Breast epithelium (tissue), 4 donors: ENCODE measurements around the gene CHMP4A. TPM values are rescaled to one million over a fixed set of nuclear protein-coding genes. Genes with fewer than 3 reads are reported as not detected.

Source experiments
- DNase-seq, 2 donors: peaks; one replicate each; pipeline ENCODE4 v3.0.0-alpha.2; 2019; ENCODE audit warnings: low spot score in 2 of 2
- H3K27ac ChIP-seq, 2 donors: fragments of 200-600 bp; sonication (generic) in 1 of 2; one replicate each; pipeline ENCODE4 v1.5.1; 2016 to 2019; ENCODE audit warnings: mild to moderate bottlenecking in 1 of 2
- H3K27me3 ChIP-seq, 2 donors: fragments of 200-600 bp; sonication (generic) in 1 of 2; one replicate each; pipeline versions ENCODE4 v1.5.1 to v1.6.0; 2017 to 2019; ENCODE audit warnings: control low read depth in 1 of 2, mild to moderate bottlenecking in 1 of 2
- H3K36me3 ChIP-seq: fragments of 200-600 bp; one replicate; pipeline ENCODE4 v1.5.1; 2019
- H3K4me1 ChIP-seq, 2 donors: fragments of 200-600 bp; sonication (generic); one replicate each; pipeline ENCODE4 v1.5.1; 2016 to 2019; ENCODE audit warnings: control low read depth in 1 of 2
- H3K4me3 ChIP-seq, 3 donors: fragments of 200-600 bp; sonication (generic); 1 replicate in 2 of 3; 2 replicates in 1 of 3; pipeline ENCODE4 v1.5.1; 2016 to 2019; ENCODE audit warnings: mild to moderate bottlenecking in 3 of 3, moderate library complexity in 2 of 3
- H3K9me3 ChIP-seq, 2 donors: fragments of 200-600 bp; sonication (generic) in 1 of 2; one replicate each; pipeline ENCODE4 v1.5.1; 2016 to 2019; ENCODE audit warnings: control low read depth in 1 of 2
- POLR2A ChIP-seq: fragments of 450-650 bp; IDR thresholded peaks from one replicate; pipeline ENCODE4 v1.6.1; 2016; ENCODE audit warnings: antibody characterized with exemption, mild to moderate bottlenecking, moderate library complexity
- POLR2AphosphoS5 ChIP-seq, 3 donors: sonication (generic); formaldehyde crosslinking; IDR thresholded peaks; one replicate each; pipeline ENCODE4 v1.6.1; 2017; ENCODE audit warnings: antibody characterized with exemption in 3 of 3
- intact Hi-C: fragments of 100-400 bp; cut with DNase I; formaldehyde crosslinking; loops from one replicate; pipeline ENCODE4 v1.15.1; 2023; ENCODE audit warnings: low total_unique reads
- total RNA-seq, 3 donors: library from RNA; depleted of rRNA; stranded (reverse); fragments of >200 nt; gene quantifications; one replicate each; pipeline ENCODE4 v1.1.0, GENCODE V29; 2016
- TF ChIP-seq, protein P1 (sequence below), 3 donors: fragments of 450-650 bp; IDR thresholded peaks; one replicate each; pipeline ENCODE4 v1.5.1; 2016 to 2017; ENCODE audit warnings: antibody characterized with exemption in 3 of 3, mild to moderate bottlenecking in 3 of 3, moderate library complexity in 3 of 3

CHMP4A gene
- total RNA-seq, 3 donors from 2014 or later = 66.5 to 88.8 (median 85.0) TPM

- H3K36me3 ChIP-seq = no peaks in the 10 kb centered on the region
- peak overlapping the region in 1 of 2 donors; percentile 16 for H3K27ac ChIP-seq
- DNase-seq = no peak
- TF ChIP-seq POLR2A = no peak
- TF ChIP-seq, protein P1, sequence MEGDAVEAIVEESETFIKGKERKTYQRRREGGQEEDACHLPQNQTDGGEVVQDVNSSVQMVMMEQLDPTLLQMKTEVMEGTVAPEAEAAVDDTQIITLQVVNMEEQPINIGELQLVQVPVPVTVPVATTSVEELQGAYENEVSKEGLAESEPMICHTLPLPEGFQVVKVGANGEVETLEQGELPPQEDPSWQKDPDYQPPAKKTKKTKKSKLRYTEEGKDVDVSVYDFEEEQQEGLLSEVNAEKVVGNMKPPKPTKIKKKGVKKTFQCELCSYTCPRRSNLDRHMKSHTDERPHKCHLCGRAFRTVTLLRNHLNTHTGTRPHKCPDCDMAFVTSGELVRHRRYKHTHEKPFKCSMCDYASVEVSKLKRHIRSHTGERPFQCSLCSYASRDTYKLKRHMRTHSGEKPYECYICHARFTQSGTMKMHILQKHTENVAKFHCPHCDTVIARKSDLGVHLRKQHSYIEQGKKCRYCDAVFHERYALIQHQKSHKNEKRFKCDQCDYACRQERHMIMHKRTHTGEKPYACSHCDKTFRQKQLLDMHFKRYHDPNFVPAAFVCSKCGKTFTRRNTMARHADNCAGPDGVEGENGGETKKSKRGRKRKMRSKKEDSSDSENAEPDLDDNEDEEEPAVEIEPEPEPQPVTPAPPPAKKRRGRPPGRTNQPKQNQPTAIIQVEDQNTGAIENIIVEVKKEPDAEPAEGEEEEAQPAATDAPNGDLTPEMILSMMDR (IDR thresholded peaks at IDR 0.05) = no peak
- TF ChIP-seq POLR2AphosphoS5 (IDR thresholded peaks at IDR 0.05) = no peak
- H3K4me3 ChIP-seq = no peak overlapping the region
- peaks cover 3 to 24% of the 10 kb centered on the region in 2 donors for H3K4me1 ChIP-seq
- H3K9me3 ChIP-seq = no peaks in the 10 kb centered on the region
- intact Hi-C loops = no loop called here
- no peaks in the 10 kb centered on the region for H3K27me3 ChIP-seq
Observed at GRCh38 chr14:24238527-24239037, 25.3 kb upstream of the CHMP4A start.

GRCh38 chr14:24238123-24238522 lies 24.8 kb upstream of the CHMP4A start:
- H3K4me1 ChIP-seq = peaks cover 3 to 29% of the 10 kb centered on the region in 2 donors
- H3K27ac ChIP-seq = peak overlapping the region in 1 of 2 donors; percentile 16
- no peaks in the 10 kb centered on the region for H3K36me3 ChIP-seq
- TF ChIP-seq POLR2AphosphoS5 (IDR thresholded peaks at IDR 0.05) (no peak), POLR2A (no peak)
- TF ChIP-seq, protein P1 (IDR thresholded peaks at IDR 0.05) = no peak
- no peaks in the 10 kb centered on the region for H3K27me3 ChIP-seq
- intact Hi-C loops = no loop called here
- no peak overlapping the region for H3K4me3 ChIP-seq
- no peak for DNase-seq
- H3K9me3 ChIP-seq = no peaks in the 10 kb centered on the region

GRCh38 chr14:24237463-24237955 lies 24.2 kb upstream of the CHMP4A start:
- H3K4me3 ChIP-seq = no peak overlapping the region
- no peaks in the 10 kb centered on the region for H3K9me3 ChIP-seq
- peaks cover 3 to 31% of the 10 kb centered on the region in 2 donors for H3K4me1 ChIP-seq
- intact Hi-C loops = no loop called here
- TF ChIP-seq POLR2A = no peak
- TF ChIP-seq, protein P1 (IDR thresholded peaks at IDR 0.05) = no peak
- no peak for TF ChIP-seq POLR2AphosphoS5 (IDR thresholded peaks at IDR 0.05)
- DNase-seq = no peak
- H3K27ac ChIP-seq = no peak overlapping the region
- no peaks in the 10 kb centered on the region for H3K27me3 ChIP-seq
- no peaks in the 10 kb centered on the region for H3K36me3 ChIP-seq

DNA sequence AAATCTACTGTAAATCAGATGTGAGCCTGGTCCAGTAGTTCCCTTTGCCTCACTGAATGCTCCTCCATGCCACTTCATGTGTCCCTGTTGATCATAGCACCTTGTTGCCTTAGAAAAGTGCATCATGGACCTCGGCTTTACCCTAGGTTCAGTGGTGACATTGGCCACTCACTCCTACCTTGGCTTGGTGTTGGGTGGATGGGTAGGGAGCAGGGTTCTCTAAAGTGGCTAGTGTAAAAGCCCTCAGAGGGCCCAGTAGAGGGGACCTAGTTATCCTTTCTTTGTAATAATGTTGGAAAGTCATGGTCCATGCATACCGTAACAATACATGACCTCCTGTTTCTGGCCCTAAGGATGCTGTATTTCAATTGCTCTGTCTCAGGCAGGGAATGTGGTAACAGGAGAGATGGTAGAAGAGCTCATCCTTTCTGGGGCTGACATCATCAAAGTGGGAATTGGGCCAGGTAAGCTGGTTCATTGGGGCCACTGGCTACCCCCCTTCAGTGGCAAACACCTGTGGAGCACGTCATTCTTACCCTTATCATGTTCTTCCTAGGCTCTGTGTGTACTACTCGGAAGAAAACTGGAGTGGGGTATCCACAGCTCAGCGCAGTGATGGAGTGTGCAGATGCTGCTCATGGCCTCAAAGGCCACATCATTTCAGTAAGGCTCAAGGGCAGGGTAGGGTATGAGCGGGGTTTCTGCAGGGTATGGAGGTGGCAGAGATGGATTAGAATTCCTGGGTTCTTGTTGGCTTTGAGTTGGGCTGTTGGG lies 23.6 kb upstream of the CHMP4A start:
- H3K4me3 ChIP-seq = no peak overlapping the region

More for the DNA sequence above, 23.6 kb upstream of the CHMP4A start:
- Histone ChIP-seq H3K36me3 (no peaks in the 10 kb centered on the region), H3K27me3 (no peaks in the 10 kb centered on the region), H3K9me3 (no peaks in the 10 kb centered on the region), H3K27ac (no peak overlapping the region), H3K4me1 (peaks cover 3 to 31% of the 10 kb centered on the region in 2 donors)
- intact Hi-C loops = no loop called here
- TF ChIP-seq, protein P1 (IDR thresholded peaks at IDR 0.05) = no peak
- TF ChIP-seq POLR2AphosphoS5 (IDR thresholded peaks at IDR 0.05) (no peak), POLR2A (no peak)
- no peak for DNase-seq
